Astrocyte of the hippocampus (primary cell): Measurements from ENCODE around the gene AP3S2.
"Not testable (repeated sequence)": the region's sequence is repeated elsewhere in the genome, so short reads cannot be mapped to it uniquely, and the experiment has no call there.

Source experiments
- DNase-seq: peaks from one replicate; pipeline ENCODE4 v3.0.0; 2011; ENCODE audit warnings: low read depth, low spot score

Gene AP3S2

DNA sequence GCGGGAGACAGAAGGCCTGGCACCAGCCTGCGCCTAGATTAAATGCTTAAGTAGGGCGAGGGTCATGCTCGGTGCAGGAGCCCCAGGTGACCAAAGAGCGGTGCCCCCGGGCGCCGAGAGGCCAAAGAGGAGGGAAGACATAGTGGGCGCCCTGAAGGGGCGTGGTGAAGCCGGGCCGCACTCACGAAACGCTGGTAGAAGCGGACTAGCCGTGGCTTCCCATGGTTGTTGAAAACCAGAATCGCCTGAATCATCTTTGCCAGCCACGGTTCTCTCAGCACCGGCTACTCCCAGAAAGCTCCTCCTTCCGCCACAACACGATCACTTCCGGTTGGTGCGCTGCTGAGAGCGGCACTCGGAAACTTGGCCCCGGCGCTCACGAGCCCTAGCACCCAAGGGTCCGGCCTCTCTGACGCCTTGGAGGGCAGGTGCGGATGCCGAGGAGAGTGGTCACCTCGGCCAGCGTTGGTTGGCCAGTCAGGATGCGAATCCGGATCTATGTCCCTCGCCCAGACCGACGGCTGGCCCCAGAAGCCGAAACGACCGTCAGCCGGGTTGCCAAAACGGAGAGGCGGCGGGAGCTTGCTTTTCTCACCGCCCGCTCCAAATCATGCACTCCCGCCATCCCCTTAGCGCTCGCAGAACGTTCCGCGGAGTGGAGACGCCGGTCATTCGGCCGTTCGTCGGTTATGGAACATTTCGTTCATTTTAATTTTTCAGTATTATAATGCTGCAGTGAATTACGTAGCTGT, at the start of gene AP3S2:
AP3S2 (minus strand) TSS at position 299 of the 752 bp plus-strand sequence; CDS start at position 254, 45 bp downstream.
- DNase-seq: peak; percentile 97

DNA sequence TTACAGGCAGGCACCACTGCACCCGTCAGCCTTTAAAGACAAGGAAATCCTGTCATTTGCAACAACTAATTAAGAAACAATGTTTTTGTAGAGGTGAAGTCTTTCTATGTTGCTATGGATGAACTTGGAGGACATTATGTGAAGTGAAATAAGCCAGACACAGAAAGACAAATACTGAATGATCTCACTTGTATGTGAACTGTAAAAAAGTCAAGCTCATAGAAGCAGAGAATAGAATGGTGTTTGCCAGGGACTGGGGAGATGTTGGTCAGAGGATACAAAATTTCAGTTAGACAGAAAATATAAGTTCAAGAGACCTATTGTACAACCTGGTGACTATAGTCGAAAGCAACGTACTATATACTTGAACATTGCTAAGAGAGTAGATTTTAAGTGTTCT, 46.1 kb upstream of the AP3S2 start:
- DNase-seq: no peak

DNA sequence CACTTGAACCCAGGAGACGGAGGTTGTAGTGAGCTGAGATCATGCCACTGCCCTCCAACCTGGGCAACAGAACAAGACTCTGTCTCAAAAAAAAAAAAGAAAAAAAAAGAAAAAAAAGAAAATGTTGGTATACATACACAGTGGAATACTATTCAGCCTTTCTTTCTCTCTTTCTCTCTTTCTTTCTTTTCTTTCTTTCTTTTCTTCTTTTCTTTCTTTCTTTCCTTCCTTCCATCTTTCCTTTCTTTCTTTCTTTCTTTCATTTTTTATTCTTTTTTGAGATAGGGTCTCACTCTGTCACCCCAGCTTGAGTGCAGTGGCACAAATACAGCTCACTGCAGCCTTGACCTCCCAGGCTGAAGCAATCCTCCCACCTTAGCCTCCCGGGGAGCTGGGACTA, 45.6 kb upstream of the AP3S2 start:
- not testable (repeated sequence) for DNase-seq

DNA sequence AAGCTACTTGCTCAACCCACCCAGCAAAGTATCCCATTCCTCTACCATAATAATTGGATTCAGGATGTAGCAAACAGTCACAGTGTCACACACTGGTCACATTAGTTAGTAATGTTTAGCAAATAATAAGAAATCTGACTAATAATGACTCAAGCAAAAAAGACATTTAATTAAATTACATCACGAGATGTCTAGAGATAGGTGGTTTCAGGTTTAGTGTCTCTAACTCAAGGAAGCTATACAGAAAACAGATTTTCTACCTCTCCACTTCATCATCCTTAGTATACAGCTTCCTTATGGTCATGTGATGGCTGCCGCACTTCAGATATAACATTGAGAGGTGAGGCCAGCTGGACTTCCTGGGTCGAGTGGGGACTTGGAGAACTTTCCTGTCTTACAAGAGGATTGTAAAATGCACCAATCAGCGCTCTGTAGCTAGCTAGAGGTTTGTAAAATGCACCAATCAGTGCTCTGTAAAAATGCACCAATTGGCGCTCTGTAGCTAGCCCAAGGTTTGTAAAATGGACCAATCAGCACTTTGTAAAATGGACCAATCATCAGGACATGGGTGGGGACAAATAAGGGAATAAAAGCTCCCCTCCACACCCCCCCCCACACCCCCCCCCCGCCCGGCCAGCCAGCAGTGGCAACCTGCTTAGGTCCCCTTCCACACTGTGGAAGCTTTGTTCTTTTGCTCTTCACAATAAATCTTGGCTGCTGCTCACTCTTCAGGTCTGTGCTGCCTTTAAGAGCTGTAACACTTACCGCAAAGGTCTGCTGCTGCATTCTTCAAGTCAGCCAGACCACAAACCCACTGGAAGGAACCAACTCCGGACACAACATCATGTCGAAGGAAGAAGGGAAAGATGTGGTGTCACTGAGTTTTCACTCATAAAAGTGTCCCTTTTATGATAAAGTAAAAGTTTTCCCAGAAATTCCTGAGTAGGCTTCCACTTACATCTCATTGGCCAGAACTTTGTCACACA, 43.9 kb upstream of the AP3S2 start:
- peak; percentile 9 for DNase-seq

DNA sequence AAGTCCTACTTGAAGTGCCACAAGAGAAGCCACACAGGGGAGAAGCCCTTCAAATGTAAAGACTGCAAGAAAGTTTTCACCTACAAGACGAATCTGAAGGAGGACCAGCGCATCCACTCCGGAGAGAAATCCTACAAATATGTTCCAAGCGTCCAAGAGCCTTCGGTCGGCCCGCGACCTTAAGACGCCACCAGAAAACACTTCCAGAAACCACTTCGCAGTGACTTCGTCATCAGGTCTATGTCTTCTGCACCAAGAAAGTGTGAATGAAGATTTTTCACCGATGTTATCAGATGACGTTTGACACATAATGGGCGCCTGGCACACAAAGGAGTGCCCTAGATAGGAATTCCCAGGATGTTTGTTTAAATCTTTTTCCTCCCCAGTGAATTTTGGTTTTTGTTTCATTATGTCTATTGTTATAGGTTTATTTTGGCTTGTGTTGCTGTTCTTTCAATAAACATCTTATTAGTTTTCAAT, 43.0 kb upstream of the AP3S2 start:
- DNase-seq: no peak

DNA sequence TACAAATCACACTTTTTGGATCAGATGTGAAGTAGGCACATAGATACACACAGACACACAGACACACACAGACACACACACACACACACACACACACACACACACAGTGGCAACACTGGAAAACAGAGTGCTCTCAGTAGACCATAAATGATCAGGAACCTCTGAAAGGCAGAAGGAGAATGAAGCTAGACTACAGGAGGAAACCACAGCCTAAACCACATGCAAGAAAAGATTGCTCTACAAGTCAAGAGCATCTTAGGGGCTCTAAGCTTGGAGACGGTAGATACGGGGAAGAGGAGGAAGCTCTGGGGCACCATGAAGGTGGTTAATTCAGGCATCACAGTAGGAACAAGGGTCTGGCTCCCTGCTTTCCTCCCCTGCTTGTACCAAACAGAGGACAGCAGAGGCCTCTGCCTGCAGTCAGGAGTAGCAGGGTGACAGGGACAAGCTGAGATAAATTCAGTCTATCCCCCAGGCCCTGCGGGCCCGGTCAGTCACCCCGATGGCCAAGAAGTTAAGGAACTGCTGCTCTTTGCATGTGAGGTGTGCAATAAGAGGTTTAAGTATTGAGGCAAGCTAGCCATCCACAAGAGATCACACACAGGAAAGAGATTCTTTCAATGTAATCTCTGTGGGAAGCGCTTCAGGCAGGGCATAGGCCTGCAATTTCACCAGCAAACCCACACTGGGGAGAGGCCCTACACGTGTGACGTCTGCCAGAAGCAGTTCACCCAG, 42.4 kb upstream of the AP3S2 start:
- DNase-seq: no peak

DNA sequence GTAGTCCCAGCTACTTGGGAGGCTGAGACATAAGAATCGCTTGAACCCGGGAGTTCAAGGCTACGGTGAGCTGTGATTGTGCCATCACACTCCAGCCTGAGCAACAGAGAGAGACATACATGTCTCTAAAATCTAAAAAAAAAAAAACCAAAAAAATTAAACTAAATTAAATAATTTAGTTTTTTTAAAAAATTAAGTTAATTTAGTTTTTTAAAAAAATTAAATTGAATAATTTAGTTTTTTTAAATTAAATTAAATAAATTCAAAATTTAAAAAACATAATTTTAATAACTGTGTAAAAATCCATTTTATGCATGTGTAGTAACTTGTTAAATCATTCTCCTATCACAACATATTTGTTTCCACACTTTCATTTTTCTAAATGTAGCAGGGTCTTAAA, 39.1 kb upstream of the AP3S2 start:
- no peak for DNase-seq

DNA sequence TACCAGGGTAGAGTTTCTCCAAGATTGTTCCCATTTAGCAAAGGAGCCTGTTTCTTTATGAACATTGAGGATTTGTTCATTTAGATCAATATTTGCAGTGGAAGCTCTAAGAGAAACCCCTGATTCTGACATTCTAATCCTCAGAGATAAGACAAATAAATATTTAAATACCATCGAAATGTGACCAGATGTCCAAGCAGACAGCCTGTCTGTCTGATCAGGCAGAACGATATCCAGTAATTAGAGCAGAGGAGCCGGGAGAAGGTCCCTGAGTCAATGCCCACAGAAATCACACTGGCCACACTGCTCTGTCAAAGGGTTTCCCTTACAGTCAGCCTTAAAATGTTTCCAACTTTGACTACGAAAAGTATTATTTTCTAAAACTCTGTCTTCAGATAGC, 34.6 kb upstream of the AP3S2 start:
- no peak for DNase-seq

DNA sequence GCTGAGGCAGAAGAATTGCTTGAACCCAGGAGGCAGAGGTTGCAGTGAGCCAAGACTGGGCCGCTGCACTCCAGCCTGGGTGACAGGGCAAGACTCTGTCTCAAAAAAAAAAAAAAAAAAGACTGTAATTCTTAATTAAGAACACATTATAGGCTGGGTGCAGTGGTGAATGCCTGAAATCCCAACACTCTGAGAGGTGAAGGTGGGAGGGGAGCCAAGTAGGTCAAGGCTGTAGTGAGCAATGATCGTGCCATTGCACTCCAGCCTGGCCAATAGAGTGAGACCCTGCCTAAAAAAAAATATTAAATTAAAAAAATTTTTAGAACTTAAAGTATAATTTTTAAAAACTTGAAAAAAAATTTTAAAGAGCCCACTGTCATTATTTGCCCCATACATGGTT, 32.4 kb upstream of the AP3S2 start:
- no peak for DNase-seq

DNA sequence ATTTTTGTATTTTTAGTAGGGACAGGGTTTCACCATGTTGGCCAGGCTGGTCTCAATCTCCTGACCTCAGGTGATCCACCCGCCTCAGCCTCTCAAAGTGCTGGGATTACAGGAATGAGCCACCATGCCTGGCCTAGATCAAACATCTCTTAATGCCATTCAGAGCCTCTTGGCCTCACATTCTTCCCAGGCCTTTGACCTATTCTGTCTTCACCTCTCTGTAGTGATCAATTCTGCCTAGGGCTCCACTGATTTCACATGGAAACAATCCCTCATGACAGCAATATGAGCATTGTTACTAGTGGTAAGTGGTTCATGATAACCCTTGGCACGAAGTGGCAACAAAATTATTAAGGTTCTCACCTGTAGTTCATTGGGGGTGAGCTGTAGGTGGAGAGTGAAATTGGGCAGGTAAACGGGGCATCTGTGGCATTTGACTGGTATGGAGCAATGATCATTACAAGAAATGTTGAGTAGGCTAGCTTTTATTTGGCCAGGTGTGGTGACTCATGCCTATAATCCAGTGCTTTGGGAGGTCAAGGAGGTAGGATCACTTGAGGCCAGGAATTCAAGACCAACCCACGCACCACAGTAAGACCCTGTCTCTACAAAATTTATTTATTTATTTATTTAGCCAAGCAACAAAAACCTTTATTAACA, 23.8 kb upstream of the AP3S2 start:
- no peak for DNase-seq

DNA sequence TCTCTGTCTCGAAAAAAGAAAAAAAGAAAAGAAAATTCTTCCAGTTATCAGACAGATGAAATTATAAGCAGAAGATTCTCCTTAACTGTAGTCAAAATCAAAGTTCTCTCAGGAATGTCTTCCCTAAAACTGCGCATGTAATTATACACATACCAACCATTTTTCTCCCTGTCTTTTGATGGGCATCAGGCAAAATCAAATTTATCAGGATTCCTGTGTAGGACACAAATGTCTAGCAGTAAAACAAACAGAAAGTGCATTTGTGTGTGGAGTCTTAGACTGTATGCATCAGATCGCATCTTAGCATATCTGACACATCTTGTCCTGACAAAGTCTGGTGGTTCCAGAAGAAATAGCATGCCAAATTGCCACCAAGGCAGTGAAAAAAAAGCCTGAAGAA, 22.9 kb upstream of the AP3S2 start:
- no peak for DNase-seq

DNA sequence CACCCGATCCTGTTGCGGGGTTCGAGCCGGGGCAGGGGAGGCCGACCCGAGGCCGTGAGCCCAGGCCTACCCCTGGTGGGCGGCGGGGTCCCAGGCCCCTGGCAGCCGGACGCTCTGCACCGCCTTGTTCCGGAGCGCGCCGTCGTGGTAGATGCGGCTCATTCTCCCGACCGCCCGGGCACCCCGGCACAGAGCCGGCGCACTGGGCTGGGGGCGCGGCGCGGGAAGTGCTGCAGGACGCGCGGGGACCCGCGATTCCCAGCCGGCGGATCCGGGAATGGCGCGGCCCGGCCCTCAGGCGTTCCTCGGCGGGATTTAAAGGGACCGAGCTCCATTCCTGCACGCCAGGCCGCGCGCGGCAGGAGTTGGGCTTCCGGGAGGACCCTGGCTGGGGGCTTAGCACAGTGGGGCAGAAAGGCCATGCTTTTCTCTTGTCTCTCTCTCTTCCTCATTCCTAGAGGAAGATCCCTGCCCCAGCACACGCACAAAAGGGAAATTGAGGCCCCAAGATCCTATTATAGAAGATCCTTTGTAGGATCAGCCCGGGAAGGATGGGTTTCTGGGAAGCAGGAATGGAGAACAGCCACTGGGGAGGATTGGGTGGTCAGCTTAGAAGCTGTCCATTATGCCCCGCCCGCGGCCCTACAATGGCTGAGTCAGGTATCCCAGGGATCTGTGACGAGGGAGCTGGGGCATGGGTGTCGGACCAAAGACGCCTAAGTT, 19.0 kb upstream of the AP3S2 start, which contains the start of gene ARPIN:
ARPIN (minus strand) TSS at position 279 of the 723 bp plus-strand sequence; CDS start at position 162, 117 bp downstream.
- DNase-seq: peak; percentile 76

DNA sequence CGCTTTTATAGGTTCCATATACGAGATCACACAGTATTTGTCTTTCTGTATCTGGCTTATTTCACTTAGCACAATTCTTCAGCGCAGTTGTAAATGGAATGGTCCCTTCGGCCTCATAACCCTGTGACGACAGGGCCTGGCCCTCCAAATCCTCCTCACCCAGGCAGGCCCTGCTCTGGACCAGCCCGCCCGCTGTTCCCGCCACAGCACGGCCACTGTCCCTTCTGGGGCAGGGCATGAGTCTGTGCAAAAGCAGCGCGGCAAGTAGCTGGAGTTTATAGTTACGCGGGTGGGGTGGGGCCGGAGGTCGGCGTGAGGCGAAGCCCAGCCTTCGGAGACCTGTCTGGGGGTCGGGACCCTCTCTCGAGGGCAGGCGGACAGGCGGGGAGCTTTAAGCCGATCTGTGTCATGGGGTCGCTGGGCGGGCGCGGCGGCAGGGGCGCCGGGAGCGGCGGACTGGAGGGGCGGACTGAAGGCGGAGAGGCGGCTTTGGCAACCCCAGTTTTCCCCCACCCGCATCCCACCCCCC, 18.4 kb upstream of the AP3S2 start:
- DNase-seq: peak; percentile 47

DNA sequence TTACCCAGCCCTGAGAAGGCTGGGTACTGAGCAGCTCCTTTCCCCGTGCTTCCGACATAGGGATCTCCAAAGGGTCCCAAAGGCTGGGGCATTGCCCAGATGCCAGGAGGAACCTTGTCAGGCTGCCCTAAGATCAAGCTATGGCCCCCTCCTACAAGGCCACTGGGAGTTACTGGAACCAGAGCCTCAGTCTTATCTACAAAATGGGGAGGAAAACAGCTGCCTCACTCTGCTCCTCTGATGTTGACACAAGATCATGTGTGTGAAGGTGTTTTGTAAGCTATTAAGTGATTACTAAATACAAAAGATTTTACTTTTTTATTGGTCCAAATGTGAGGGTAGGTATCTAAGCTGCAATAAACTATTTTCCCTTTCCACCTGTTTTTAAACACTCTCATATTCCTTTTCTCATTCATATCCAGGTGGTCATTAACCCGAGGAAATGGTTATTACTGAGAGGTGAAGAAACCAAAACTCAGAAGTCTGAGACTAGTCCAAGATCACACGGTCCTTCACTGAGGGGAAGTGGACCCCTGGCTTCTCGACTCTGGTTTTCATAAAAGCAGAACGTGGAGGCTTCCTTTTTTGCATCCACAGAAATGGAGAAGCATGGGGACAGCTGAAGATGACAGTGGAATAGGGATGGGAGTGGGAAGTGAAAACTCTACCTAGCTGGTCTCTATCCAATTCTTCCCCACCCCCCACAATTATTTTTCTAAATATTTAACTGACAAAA, 17.3 kb upstream of the AP3S2 start:
- DNase-seq: no peak

DNA sequence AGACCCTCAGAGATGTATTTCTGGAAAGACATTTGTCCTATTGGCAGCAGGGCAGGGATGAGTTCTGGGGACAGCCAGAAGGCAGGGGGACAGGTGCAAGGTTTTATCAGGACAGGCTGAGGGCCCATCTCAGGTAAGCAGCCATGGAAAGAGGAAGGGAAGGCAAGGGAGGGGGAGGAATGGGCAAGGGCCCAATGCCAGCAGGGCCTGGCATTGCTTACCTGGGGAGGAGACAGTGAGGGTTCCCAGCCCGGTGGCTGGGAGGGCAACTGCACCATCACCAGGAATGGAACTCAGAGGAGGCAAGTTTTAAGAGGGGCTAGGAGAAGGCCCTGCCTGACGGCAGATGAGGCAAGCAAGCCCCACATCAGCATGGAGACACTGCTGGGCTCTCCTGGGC, 15.8 kb upstream of the AP3S2 start:
- DNase-seq: no peak

DNA sequence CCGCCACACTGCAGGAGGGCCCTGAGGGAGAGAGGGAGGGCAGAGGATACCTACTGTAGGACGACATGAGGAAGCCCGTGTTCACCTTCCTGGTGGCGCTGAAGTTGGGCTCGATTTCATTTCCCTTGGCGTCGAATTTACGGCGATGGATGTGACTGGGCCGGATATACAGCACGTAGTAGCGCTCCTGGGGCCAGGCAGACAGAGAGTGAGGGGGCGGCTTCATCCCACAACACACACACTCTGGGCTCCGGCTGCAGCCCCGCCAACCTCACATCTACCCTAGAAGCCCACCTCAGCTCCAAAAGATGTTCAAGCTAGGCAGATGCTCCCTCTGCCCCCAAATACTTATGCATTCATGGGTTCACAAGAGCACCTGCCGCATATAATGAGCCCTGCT, 14.4 kb upstream of the AP3S2 start:
- DNase-seq: no peak

DNA sequence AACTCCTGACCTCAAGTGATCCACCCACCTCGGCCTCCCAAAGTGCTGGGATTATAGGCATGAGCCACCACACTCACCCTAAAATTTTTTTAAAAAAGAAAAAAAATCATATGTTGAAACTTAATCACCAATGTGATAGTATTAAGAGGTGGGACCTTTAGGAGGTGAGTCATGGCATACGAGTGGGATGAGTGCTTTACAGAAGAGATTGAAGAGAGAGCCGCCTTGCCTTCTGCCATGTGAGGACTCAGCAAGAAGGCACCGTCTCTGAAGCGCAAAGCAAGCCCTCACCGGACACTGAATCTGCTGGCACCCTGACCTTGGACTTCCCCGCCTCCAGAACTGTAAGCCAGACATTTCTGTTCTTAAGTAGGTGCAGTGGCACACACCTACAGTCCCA, 13.5 kb upstream of the AP3S2 start:
- no peak for DNase-seq

DNA sequence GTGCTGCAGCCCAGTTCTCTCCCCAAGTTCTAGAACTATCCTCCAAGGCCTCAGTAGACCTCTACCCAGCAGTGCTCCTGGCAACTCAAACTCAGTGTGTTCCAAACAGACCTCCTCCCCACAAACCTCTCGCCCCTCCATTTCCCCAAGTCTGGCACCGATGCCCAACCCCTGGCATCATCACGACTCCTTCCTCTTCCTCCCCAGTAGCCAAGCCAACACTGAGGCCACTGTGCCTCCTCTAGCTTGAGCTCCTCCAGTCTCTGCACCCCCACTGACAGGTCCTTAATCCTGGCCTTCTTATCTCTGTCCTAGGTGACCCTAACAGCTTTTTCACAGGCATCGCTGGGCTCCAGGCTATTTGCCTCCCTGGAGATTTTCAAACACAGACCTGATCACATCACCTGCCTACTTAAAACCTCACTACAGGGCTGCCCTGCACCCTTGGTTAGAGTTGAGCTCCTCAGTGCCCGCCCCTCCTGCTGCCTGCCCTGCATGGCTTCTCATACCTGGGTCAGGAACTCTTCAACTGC, 12.1 kb upstream of the AP3S2 start:
- no peak for DNase-seq

DNA sequence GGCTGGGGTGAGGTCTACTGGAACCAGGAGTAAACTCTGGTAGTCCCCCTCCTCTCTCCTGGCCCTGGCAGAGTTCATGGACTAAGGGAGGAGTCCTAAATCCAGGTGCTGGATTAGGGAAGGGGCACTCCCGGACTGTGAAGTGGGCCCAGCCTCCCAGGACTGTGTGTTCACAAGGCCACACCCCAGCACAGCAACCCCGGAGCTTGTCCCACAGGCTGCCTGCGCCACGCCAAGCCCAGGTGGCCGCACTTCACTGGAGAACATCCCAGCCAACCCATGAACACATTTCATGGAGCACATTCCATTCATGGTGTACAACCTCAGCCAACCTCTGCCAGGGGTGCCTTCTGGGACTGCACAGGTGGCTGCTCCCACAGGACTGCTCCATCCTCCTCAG, 10.7 kb upstream of the AP3S2 start:
- no peak for DNase-seq

DNA sequence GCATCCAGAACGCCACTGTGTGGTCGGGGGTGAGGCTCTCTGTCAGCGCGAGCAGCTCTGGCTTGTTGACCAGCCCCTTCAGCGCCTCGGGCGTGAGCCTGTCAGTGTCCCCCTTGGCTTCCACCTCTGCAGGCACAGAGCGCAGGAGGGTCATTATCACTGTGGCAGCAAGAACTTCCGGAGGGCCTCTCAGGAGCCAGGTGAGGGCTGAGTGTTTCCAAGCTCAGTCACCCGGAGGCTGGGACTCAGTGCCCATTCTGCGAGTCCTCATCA, 10.0 kb upstream of the AP3S2 start:
- no peak for DNase-seq
